Ishikawa (cell line): ENCODE results near the gene HMGN2.

ENCODE experiments used
- CEBPB ChIP-seq: IDR thresholded peaks from 2 replicates; pipeline ENCODE4 v1.6.1; 2012
- CREB1 ChIP-seq: IDR thresholded peaks from 2 replicates; pipeline ENCODE4 v1.6.1; 2012; ENCODE audit warnings: low read depth
- EGR1 ChIP-seq: IDR thresholded peaks from 2 replicates; pipeline ENCODE4 v1.6.1; 2012
- EP300 ChIP-seq: IDR thresholded peaks from 2 replicates; pipeline ENCODE4 v1.6.1; 2012; ENCODE audit warnings: borderline replicate concordance
- FOXM1 ChIP-seq: IDR thresholded peaks from 2 replicates; pipeline ENCODE4 v1.6.1; 2012; ENCODE audit warnings: low read depth, borderline replicate concordance
- NFIC ChIP-seq: IDR thresholded peaks from 2 replicates; pipeline ENCODE4 v1.6.1; 2012
- RAD21 ChIP-seq: IDR thresholded peaks from 2 replicates; pipeline ENCODE4 v1.6.1; 2012; ENCODE audit warnings: low read depth
- TAF1 ChIP-seq: IDR thresholded peaks from 2 replicates; pipeline ENCODE4 v1.6.1; 2012; ENCODE audit warnings: low read depth, mild to moderate bottlenecking
- TCF12 ChIP-seq: IDR thresholded peaks from 2 replicates; pipeline ENCODE4 v1.6.1; 2012; ENCODE audit warnings: low read depth
- TEAD4 ChIP-seq: IDR thresholded peaks from 2 replicates; pipeline ENCODE4 v1.6.1; 2012
- YY1 ChIP-seq: IDR thresholded peaks from 2 replicates; pipeline ENCODE4 v1.6.1; 2012; ENCODE audit warnings: low read depth
- ZBTB7A ChIP-seq: IDR thresholded peaks from 2 replicates; pipeline ENCODE4 v1.6.1; 2012; ENCODE audit warnings: low read depth
- TF ChIP-seq, protein P1 (sequence below): IDR thresholded peaks from 2 replicates; pipeline ENCODE4 v1.6.1; 2012; ENCODE audit warnings: low read depth, mild to moderate bottlenecking
- TF ChIP-seq, protein P2 (sequence below): IDR thresholded peaks from 2 replicates; pipeline ENCODE4 v1.6.1; 2012
- TF ChIP-seq, protein P3 (sequence below): IDR thresholded peaks from 2 replicates; pipeline ENCODE4 v1.6.1; 2012

HMGN2 gene

DNA sequence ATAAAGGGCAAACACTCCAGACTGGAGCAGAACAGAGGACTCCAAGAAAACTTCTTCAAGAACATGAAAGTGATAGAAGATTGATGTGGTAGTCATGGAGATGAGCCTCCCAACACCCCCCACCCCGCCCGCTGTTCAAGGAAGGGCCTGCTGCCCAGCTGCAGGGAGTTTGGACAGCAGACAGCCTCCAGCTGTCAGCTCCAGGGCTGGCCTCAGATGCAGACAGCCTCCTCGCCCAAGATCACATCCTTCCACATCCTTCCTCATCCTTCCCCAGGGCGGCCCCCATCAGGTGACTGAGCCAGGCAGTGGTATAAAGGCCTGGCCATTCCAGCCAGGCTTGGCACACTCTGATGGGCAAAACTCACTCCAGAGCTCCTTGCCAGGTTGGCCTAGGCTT is 24.6 kb downstream of the HMGN2 start:
- TF ChIP-seq TCF12: no peak
- no peak for TF ChIP-seq CEBPB
- no peak for TF ChIP-seq CREB1
- no peak for TF ChIP-seq TAF1
- TF ChIP-seq ZBTB7A: no peak
- no peak for TF ChIP-seq EP300
- no peak for TF ChIP-seq FOXM1
- TF ChIP-seq, protein P1, sequence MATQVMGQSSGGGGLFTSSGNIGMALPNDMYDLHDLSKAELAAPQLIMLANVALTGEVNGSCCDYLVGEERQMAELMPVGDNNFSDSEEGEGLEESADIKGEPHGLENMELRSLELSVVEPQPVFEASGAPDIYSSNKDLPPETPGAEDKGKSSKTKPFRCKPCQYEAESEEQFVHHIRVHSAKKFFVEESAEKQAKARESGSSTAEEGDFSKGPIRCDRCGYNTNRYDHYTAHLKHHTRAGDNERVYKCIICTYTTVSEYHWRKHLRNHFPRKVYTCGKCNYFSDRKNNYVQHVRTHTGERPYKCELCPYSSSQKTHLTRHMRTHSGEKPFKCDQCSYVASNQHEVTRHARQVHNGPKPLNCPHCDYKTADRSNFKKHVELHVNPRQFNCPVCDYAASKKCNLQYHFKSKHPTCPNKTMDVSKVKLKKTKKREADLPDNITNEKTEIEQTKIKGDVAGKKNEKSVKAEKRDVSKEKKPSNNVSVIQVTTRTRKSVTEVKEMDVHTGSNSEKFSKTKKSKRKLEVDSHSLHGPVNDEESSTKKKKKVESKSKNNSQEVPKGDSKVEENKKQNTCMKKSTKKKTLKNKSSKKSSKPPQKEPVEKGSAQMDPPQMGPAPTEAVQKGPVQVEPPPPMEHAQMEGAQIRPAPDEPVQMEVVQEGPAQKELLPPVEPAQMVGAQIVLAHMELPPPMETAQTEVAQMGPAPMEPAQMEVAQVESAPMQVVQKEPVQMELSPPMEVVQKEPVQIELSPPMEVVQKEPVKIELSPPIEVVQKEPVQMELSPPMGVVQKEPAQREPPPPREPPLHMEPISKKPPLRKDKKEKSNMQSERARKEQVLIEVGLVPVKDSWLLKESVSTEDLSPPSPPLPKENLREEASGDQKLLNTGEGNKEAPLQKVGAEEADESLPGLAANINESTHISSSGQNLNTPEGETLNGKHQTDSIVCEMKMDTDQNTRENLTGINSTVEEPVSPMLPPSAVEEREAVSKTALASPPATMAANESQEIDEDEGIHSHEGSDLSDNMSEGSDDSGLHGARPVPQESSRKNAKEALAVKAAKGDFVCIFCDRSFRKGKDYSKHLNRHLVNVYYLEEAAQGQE: no peak
- no peak for TF ChIP-seq TEAD4
- TF ChIP-seq, protein P2, sequence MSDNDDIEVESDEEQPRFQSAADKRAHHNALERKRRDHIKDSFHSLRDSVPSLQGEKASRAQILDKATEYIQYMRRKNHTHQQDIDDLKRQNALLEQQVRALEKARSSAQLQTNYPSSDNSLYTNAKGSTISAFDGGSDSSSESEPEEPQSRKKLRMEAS: no peak
- TF ChIP-seq NFIC: no peak
- TF ChIP-seq YY1: no peak
- TF ChIP-seq, protein P3, sequence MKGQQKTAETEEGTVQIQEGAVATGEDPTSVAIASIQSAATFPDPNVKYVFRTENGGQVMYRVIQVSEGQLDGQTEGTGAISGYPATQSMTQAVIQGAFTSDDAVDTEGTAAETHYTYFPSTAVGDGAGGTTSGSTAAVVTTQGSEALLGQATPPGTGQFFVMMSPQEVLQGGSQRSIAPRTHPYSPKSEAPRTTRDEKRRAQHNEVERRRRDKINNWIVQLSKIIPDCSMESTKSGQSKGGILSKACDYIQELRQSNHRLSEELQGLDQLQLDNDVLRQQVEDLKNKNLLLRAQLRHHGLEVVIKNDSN: no peak

DNA sequence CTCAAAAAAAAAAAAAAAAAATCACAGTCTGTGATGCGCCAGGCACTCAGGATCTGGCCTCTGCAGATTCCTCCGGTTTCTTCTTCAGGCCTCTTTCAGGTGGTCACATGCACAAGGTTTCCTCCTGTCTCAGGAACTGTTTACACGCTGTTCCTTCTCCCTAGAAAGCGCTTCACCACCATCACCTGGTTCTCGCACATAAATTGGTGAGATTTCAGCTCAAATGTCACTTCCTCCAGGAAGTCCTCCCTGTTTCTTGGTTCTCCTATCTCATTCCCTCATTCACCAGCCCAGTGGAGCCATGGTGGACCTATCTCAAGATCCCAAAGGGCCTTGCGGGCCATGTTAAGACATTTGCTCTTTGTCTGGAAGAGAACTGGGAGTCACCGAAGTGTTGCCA is 26.7 kb downstream of the HMGN2 start:
- no peak for TF ChIP-seq EGR1
- TF ChIP-seq TAF1: no peak
- TF ChIP-seq, protein P3: no peak
- TF ChIP-seq YY1: no peak
- no peak for TF ChIP-seq RAD21
- no peak for TF ChIP-seq EP300
- TF ChIP-seq TCF12: no peak
- no peak for TF ChIP-seq CEBPB
- TF ChIP-seq, protein P1: no peak
- TF ChIP-seq CREB1: no peak
- TF ChIP-seq FOXM1: no peak
- no peak for TF ChIP-seq TEAD4
- no peak for TF ChIP-seq ZBTB7A
- TF ChIP-seq, protein P2: no peak
- TF ChIP-seq NFIC: no peak

DNA sequence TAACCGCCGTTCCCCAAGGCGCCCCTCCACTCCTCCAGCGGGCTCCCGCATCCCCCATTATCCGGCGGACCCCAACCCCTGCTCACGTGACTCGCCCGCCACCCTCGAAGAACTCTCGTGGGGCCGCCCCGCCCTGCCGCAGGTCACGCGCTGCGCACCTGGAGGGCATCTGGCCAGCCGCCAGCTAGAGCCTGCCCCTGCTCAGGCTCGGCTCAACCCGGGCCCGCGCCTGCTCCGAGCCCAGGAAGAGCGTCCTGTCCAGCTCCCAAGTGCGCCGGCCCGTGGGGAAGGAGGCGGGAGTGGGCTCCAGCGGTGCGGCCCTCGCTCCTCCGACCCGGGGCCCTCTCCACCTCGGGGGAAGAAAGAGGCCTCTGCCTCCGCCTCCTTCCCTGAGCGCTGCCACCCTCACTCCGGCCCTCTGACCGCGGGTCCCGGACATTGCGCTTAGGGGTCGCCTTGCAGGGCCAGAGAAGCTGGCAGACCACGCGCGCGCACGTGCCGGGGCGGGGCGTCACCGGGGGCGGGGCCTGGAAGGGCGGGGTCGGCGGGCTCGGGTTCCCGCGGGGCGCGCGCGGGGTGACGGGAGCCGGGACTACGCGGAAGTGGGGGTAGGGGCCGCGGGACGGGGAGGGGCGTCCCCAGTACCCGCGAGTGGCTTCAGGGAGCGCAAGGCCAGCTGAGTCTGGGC is 28.4 kb downstream of the HMGN2 start:
- no peak; the same call in 1 of the 2 replicates for TF ChIP-seq CEBPB
- no peak for TF ChIP-seq CREB1
- 0 out of 2 replicates have a peak, but pooled peaks have one; percentile 6 for TF ChIP-seq YY1
- TF ChIP-seq EP300: peak; percentile 53
- TF ChIP-seq FOXM1: peak; percentile 14; the same call in 1 of the 2 replicates
- 0 out of 2 replicates have a peak, but pooled peaks have one; percentile 35 for TF ChIP-seq TEAD4
- TF ChIP-seq RAD21: no peak
- TF ChIP-seq, protein P2: peak; percentile 87
- TF ChIP-seq, protein P3: peak; percentile 96
- peak; percentile 79 for TF ChIP-seq TCF12
- TF ChIP-seq, protein P1: no peak
- TF ChIP-seq NFIC: peak; percentile 97
- TF ChIP-seq TAF1: peak; percentile 77
- TF ChIP-seq EGR1: no peak
- TF ChIP-seq ZBTB7A: peak; percentile 93
